Heart left ventricle (tissue), 13 donors: ENCODE results near the gene PRODH.

Source experiments
- CTCF ChIP-seq, 12 donors: fragments of 200-600 bp; sonication (generic) in 4 of 12; IDR thresholded peaks; one replicate each; pipeline versions ENCODE4 v1.5.0 to v1.8.0; 2018 to 2022; ENCODE audit warnings: antibody characterized with exemption in 12 of 12, mild to moderate bottlenecking in 5 of 12
- POLR2A ChIP-seq, 2 donors: fragments of 450-650 bp; IDR thresholded peaks; one replicate each; pipeline ENCODE4 v1.6.1; 2017; ENCODE audit warnings: antibody characterized with exemption in 2 of 2, mild to moderate bottlenecking in 2 of 2, moderate library complexity in 2 of 2
- donor health status: ischemic (EF 13 %, LVEDD 7.1; RV severe dilation, severe dysfunction).
- donor health status: DM: no; HTN: yes; CAD: no.
- donor health status: DM: no; HTN: no; CAD: no.
- donor health status: ischemic (EF 25% LVEDD 6.9; RV normal size, moderate dysfunction).
- donor health status: ischemic (EF 25% LVEDD 5.7; RV mildly dilated, moderate dysfunction).
- donor health status: ischemic (EF 35%, LVEDD 5.7; RV mildly dilated, moderate dysfunction).
- donor health status: nonischemic (EF 11% LVEDD 7.7; RV severe dilation, severe dysfunction).
- donor health status: DM: yes; HTN: yes; CAD: no.
- donor health status: PGD.
- donor health status: ischemic (EF 29% LVEDD 5.4; RV normal size, mild dysfunction).
- donor health status: nonischemic (EF 23%, LVEDD 6.1; RV moderate dilation, normal function).

GRCh38 chr22:18947905-18948304 is 11.8 kb upstream of the PRODH start:
- TF ChIP-seq POLR2A (IDR thresholded peaks at IDR 0.05) (no peak), CTCF (IDR thresholded peaks at IDR 0.05) (no peak)
